T-cell (primary cell): ENCODE data around the gene DUOX1. TPM values are rescaled to one million over a fixed set of nuclear protein-coding genes. Genes with fewer than 3 reads are reported as not detected.

ENCODE experiments used
- total RNA-seq, 35 experiments: library from RNA in 6 of 35; stranded (reverse) in 6 of 35; fragments of 120-200 nt in 1 of 35; gene quantifications; one replicate each; pipeline versions ENCODE4 v1.2.1 to v1.2.4 and lab custom pipeline; 2013 to 2026

The DUOX1 gene
- total RNA-seq, 5 donors from 2014 or later (not counting 1 experiment from before 2014, with no cell fraction given) = 0.21 to 0.67 (median 0.34) TPM; not detected in 1

Other genes with a start within 250 kb of the DUOX1 start
- not detected for gene TERB2, start 173.3 kb upstream of the DUOX1 start, total RNA-seq
- 1 to 10 TPM; 2.6 to 6.0 (median 5.1) TPM for gene SORD, start 106.8 kb upstream of the DUOX1 start, total RNA-seq
- under 1 TPM in 3 of 5 donors, not detected in 2; 0.10 to 0.16 (median 0.12) TPM for gene DUOX2, start 15.8 kb upstream of the DUOX1 start, total RNA-seq
- not detected for gene DUOXA2, start 15.7 kb upstream of the DUOX1 start, total RNA-seq
- gene DUOXA1, start 115 bp upstream of the DUOX1 start, total RNA-seq = 1 to 10 TPM in 2 of 5 donors, under 1 TPM in 3; 0.40 to 1.6 (median 0.91) TPM
- gene SHF, start 58.0 kb downstream of the DUOX1 start, total RNA-seq = 1 to 10 TPM; 5.1 to 6.5 (median 5.6) TPM
- not detected for gene SLC28A2, start 122.2 kb downstream of the DUOX1 start, total RNA-seq
- 1 to 10 TPM in 3 of 5 donors, under 1 TPM in 2; 0.49 to 5.5 (median 2.0) TPM for gene GATM, start 248.6 kb downstream of the DUOX1 start, total RNA-seq